H9 (cell line): ENCODE results near the gene SLC7A11. TPM values are rescaled to one million over a fixed set of nuclear protein-coding genes. Genes with fewer than 3 reads are reported as not detected.

Experiments
- DNase-seq: peaks from one replicate; pipeline ENCODE4 v3.0.0-alpha.2; 2017
- H2AFZ ChIP-seq: one replicate; pipeline ENCODE4 v1.6.1; 2013; ENCODE audit warnings: mild to moderate bottlenecking, low read length, control low read depth, moderate library complexity
- H2AK5ac ChIP-seq: 2 replicates; pipeline ENCODE4 v1.6.1; 2013; ENCODE audit warnings: low read length, control low read depth, mixed read lengths; ENCODE audit not compliant: insufficient read length
- H2BK120ac ChIP-seq: one replicate; pipeline ENCODE4 v1.6.1; 2013; ENCODE audit warnings: low read depth, mild to moderate bottlenecking, low read length, control low read depth, inconsistent platforms; ENCODE audit not compliant: poor library complexity, severe bottlenecking
- H2BK12ac ChIP-seq: 2 replicates; pipeline ENCODE4 v1.6.1; 2013; ENCODE audit warnings: low read length, control low read depth, mixed read lengths, low read depth; ENCODE audit not compliant: insufficient read length
- H2BK15ac ChIP-seq: 2 replicates; pipeline ENCODE4 v1.6.1; 2013; ENCODE audit warnings: low read depth, low read length, control low read depth
- H2BK20ac ChIP-seq: one replicate; pipeline ENCODE4 v1.6.1; 2013; ENCODE audit warnings: low read depth, mild to moderate bottlenecking, low read length, control low read depth, inconsistent platforms; ENCODE audit not compliant: poor library complexity, severe bottlenecking
- H2BK5ac ChIP-seq: 2 replicates; pipeline ENCODE4 v1.6.1; 2013; ENCODE audit warnings: low read length, control low read depth, mixed read lengths; ENCODE audit not compliant: insufficient read length
- H3K14ac ChIP-seq: 2 replicates; pipeline ENCODE4 v1.6.1; 2013; ENCODE audit warnings: low read length, control low read depth; ENCODE audit not compliant: insufficient read depth
- H3K18ac ChIP-seq: 2 replicates; pipeline ENCODE4 v1.6.1; 2013; ENCODE audit warnings: low read depth, mild to moderate bottlenecking, mixed read lengths, low read length, control low read depth; ENCODE audit not compliant: insufficient read length
- H3K23ac ChIP-seq: 2 replicates; pipeline ENCODE4 v1.6.1; 2013; ENCODE audit warnings: low read length, control low read depth, mixed read lengths, low read depth; ENCODE audit not compliant: insufficient read length
- H3K23me2 ChIP-seq: 2 replicates; pipeline ENCODE4 v1.6.1; 2013; ENCODE audit warnings: low read depth, mild to moderate bottlenecking, mixed read lengths, low read length, control low read depth; ENCODE audit not compliant: insufficient read length, poor library complexity, severe bottlenecking
- H3K27ac ChIP-seq: 2 replicates; pipeline ENCODE4 v1.5.1; 2013; ENCODE audit warnings: low read length, control low read depth, mixed read lengths, low read depth; ENCODE audit not compliant: insufficient read length
- H3K27me3 ChIP-seq: 2 replicates; pipeline ENCODE4 v1.6.1; 2013; ENCODE audit warnings: low read length, control low read depth, inconsistent platforms; ENCODE audit not compliant: insufficient read depth
- H3K4ac ChIP-seq: 2 replicates; pipeline ENCODE4 v1.6.1; 2013; ENCODE audit warnings: low read depth, mild to moderate bottlenecking, control low read depth, inconsistent platforms, low read length, moderate library complexity
- H3K4me1 ChIP-seq: 2 replicates; pipeline ENCODE4 v1.6.1; 2013; ENCODE audit warnings: low read length, control low read depth, inconsistent platforms; ENCODE audit not compliant: insufficient read depth
- H3K4me2 ChIP-seq: 2 replicates; pipeline ENCODE4 v1.6.1; 2013; ENCODE audit warnings: low read length, control low read depth, mixed read lengths; ENCODE audit not compliant: insufficient read length, insufficient read depth
- H3K56ac ChIP-seq: 2 replicates; pipeline ENCODE4 v1.6.1; 2013; ENCODE audit warnings: low read depth, mild to moderate bottlenecking, mixed read lengths, low read length, control low read depth; ENCODE audit not compliant: insufficient read length
- H3K79me1 ChIP-seq: 2 replicates; pipeline ENCODE4 v1.6.1; 2013; ENCODE audit warnings: low read depth, mild to moderate bottlenecking, moderate library complexity, low read length, control low read depth, inconsistent platforms; ENCODE audit not compliant: insufficient read depth, poor library complexity, severe bottlenecking
- H3K79me2 ChIP-seq: 2 replicates; pipeline ENCODE4 v1.6.1; 2013; ENCODE audit warnings: low read length, control low read depth, inconsistent platforms; ENCODE audit not compliant: insufficient read depth
- H3K9ac ChIP-seq: 2 replicates; pipeline ENCODE4 v1.6.1; 2013; ENCODE audit warnings: low read length, control low read depth, mixed read lengths; ENCODE audit not compliant: insufficient read length; ENCODE audit errors: extremely low read depth
- H3K9me3 ChIP-seq: one replicate; pipeline ENCODE4 v1.6.1; 2013; ENCODE audit warnings: low read depth, low read length, inconsistent platforms; ENCODE audit not compliant: control insufficient read depth
- H3T11ph ChIP-seq: one replicate; pipeline ENCODE4 v1.6.1; 2013; ENCODE audit warnings: mild to moderate bottlenecking, low read length, control low read depth, inconsistent platforms
- H4K20me1 ChIP-seq: one replicate; pipeline ENCODE4 v1.6.1; 2013; ENCODE audit not compliant: control insufficient read depth, insufficient read length, insufficient read depth
- H4K5ac ChIP-seq: 2 replicates; pipeline ENCODE4 v1.6.1; 2013; ENCODE audit warnings: low read depth, mild to moderate bottlenecking, mixed read lengths, low read length, control low read depth; ENCODE audit not compliant: insufficient read length
- H4K8ac ChIP-seq: replicated peaks from 2 replicates; pipeline ENCODE4 v1.6.1; 2013; ENCODE audit warnings: low read length, control low read depth, mixed read lengths, low read depth; ENCODE audit not compliant: insufficient read length
- H4K91ac ChIP-seq: 2 replicates; pipeline ENCODE4 v1.6.1; 2013; ENCODE audit warnings: low read depth, mild to moderate bottlenecking, moderate library complexity, mixed read lengths, low read length, control low read depth; ENCODE audit not compliant: insufficient read length
- H3K27ac Mint-ChIP-seq, 3 experiments: 2 replicates in 2 of 3; 3 replicates in 1 of 3; pipeline ENCODE4 v1.8.0; 2020 to 2021; ENCODE audit warnings: mixed read lengths in 3 of 3, mild to moderate bottlenecking in 1 of 3, moderate library complexity in 1 of 3
- H3K27me3 Mint-ChIP-seq: 2 replicates; pipeline ENCODE4 v1.8.0; 2021; ENCODE audit warnings: low read depth, mild to moderate bottlenecking, moderate library complexity, mixed read lengths
- H3K36me3 Mint-ChIP-seq, 3 experiments: 2 replicates in 2 of 3; 3 replicates in 1 of 3; pipeline ENCODE4 v1.8.0; 2020 to 2021; ENCODE audit warnings: low read depth in 3 of 3, mixed read lengths in 3 of 3; ENCODE audit not compliant: insufficient read depth in 1 of 3
- H3K4me1 Mint-ChIP-seq, 2 experiments: 2 replicates each; pipeline ENCODE4 v1.8.0; 2020; ENCODE audit warnings: mixed read lengths in 2 of 2
- H3K4me3 Mint-ChIP-seq, 2 experiments: 2 replicates in 1 of 2; 3 replicates in 1 of 2; pipeline ENCODE4 v1.8.0; 2020 to 2021; ENCODE audit warnings: mild to moderate bottlenecking in 2 of 2, mixed read lengths in 2 of 2, moderate library complexity in 1 of 2
- H3K9me3 Mint-ChIP-seq, 2 experiments: 2 replicates in 1 of 2; 3 replicates in 1 of 2; pipeline ENCODE4 v1.8.0; 2020; ENCODE audit warnings: mild to moderate bottlenecking in 2 of 2, mixed read lengths in 2 of 2, moderate library complexity in 1 of 2
- CTCF ChIP-seq: fragments of 200-600 bp; sonication (generic); conservative IDR thresholded peaks from 3 replicates; pipeline ENCODE4 v1.8.0; 2021; ENCODE audit warnings: antibody characterized with exemption, mild to moderate bottlenecking
- WGBS: extraction: QIAGEN DNeasy Blood & Tissue Kit; methylation state at CpG from one replicate; pipeline ENCODE4 v1.1.7; 2013; ENCODE audit warnings: missing lambda C conversion rate, low lambda C conversion rate, mixed read lengths; ENCODE audit not compliant: insufficient read length; ENCODE audit errors: extremely low coverage; 5-methylcytosine and 5-hydroxymethylcytosine counted together
- total RNA-seq: library from RNA; stranded (reverse); gene quantifications from 2 replicates; pipeline ENCODE4 v1.2.1, GENCODE V29; 2021

Gene SLC7A11
- total RNA-seq, 1 experiment from 2014 or later = 19.8 TPM

GRCh38 chr4:138181287-138181686 lies 60.9 kb downstream of the SLC7A11 start:
- H2AK5ac ChIP-seq = no peak overlapping the region
- H2AFZ ChIP-seq = no peak overlapping the region
- no peak overlapping the region for H4K5ac ChIP-seq
- no peak overlapping the region for H3K14ac ChIP-seq
- H3K4me2 ChIP-seq = no peak overlapping the region
- Mint-ChIP-seq H3K4me1 (peaks cover 9 to 13% of the 10 kb centered on the region in 2 experiments), H3K36me3 (peaks cover 22 to 43% (median 35%) of the 10 kb centered on the region in 3 experiments; a peak in 6 of 7 replicates), H3K4me3 (no peak overlapping the region), H3K27ac (peak overlapping the region; percentile 5 to 53 (median 47); a peak in 3 of 7 replicates), H3K9me3 (no peaks in the 10 kb centered on the region), H3K27me3 (no peaks in the 10 kb centered on the region)
- no peak overlapping the region for H3K4ac ChIP-seq
- no peaks in the 10 kb centered on the region for H3K9me3 ChIP-seq
- H3K23ac ChIP-seq = no peak overlapping the region
- H2BK5ac ChIP-seq = no peak overlapping the region
- no peaks in the 10 kb centered on the region for H3K23me2 ChIP-seq
- no peak for TF ChIP-seq CTCF
- no peak overlapping the region for H3T11ph ChIP-seq
- no peak overlapping the region for H2BK120ac ChIP-seq
- H4K8ac ChIP-seq = no peak overlapping the region
- no peaks in the 10 kb centered on the region for H4K20me1 ChIP-seq
- H3K79me2 ChIP-seq = no peaks in the 10 kb centered on the region
- H3K9ac ChIP-seq = no peak overlapping the region
- no peak overlapping the region for H2BK15ac ChIP-seq
- no peak overlapping the region for H2BK20ac ChIP-seq
- H3K27ac ChIP-seq = no peak overlapping the region
- no peak overlapping the region for H3K56ac ChIP-seq
- peaks cover 2% of the 10 kb centered on the region; the same call in 1 of the 2 replicates for H3K4me1 ChIP-seq
- no peak overlapping the region for H4K91ac ChIP-seq
- H3K79me1 ChIP-seq = no peaks in the 10 kb centered on the region
- no peak overlapping the region for H3K18ac ChIP-seq
- H2BK12ac ChIP-seq = no peak overlapping the region
- no peaks in the 10 kb centered on the region for H3K27me3 ChIP-seq
- DNase-seq = no peak
- no CpG with 5 or more reads among the region's 6 CpGs for WGBS
